Skeletal muscle satellite cell (primary cell): ENCODE measurements around the gene MEIKIN.
"Not testable (repeated sequence)": the region's sequence is repeated elsewhere in the genome, so short reads cannot be mapped to it uniquely, and the experiment has no call there.

Source experiments
- H3K27me3 ChIP-seq: 2 replicates; pipeline ENCODE4 v1.7.0; 2013; ENCODE audit warnings: low read length; ENCODE audit not compliant: control insufficient read depth, insufficient read depth
- H3K36me3 ChIP-seq: 2 replicates; pipeline ENCODE4 v1.7.0; 2013; ENCODE audit warnings: mild to moderate bottlenecking, control low read depth, low read length; ENCODE audit not compliant: insufficient read depth
- H3K4me1 ChIP-seq: 2 replicates; pipeline ENCODE4 v1.7.0; 2013; ENCODE audit warnings: low read length; ENCODE audit not compliant: control insufficient read depth, insufficient read depth
- H3K4me2 ChIP-seq: 2 replicates; pipeline ENCODE4 v1.7.0; 2013; ENCODE audit warnings: mild to moderate bottlenecking, low read length
- H3K4me3 ChIP-seq: 2 replicates; pipeline ENCODE4 v1.7.0; 2013; ENCODE audit warnings: low read length
- H3K9ac ChIP-seq: 2 replicates; pipeline ENCODE4 v1.7.0; 2013; ENCODE audit warnings: mild to moderate bottlenecking, low read depth, low read length, moderate library complexity
- H3K9me3 ChIP-seq: replicated peaks from 2 replicates; pipeline ENCODE4 v1.7.0; 2013; ENCODE audit warnings: mild to moderate bottlenecking, control low read depth, low read length

The MEIKIN gene

GRCh38 chr5:131883984-131884383 lies 61.5 kb downstream of the MEIKIN start:
- H3K4me3 ChIP-seq = no peak overlapping the region
- H3K4me1 ChIP-seq = no peaks in the 10 kb centered on the region
- no peaks in the 10 kb centered on the region for H3K9me3 ChIP-seq
- no peak overlapping the region for H3K4me2 ChIP-seq
- peaks cover 6% of the 10 kb centered on the region for H3K27me3 ChIP-seq
- no peak overlapping the region for H3K9ac ChIP-seq
- no peaks in the 10 kb centered on the region for H3K36me3 ChIP-seq

DNA sequence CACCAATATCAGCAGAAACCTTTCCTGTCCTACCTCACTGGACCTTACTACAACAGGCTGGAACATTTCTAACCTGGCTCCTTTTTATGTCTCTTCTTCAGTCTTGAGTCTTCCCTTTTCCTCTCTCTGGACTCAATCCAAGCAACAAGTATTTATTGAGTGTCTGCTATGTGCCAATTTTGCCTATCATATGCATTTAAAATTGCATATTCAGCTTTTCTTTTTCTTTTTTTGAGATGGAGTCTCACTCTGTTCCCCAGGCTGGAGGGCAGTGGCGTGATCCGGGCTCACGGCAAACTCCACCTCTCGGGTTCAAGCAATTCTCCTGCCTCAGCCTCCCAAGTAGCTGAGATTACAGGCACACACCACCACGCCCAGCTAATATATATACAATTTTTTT lies 65.8 kb downstream of the MEIKIN start:
- Histone ChIP-seq H3K27me3 (peaks cover 6% of the 10 kb centered on the region), H3K36me3 (no peaks in the 10 kb centered on the region), H3K9ac (no peak overlapping the region), H3K9me3 (no peaks in the 10 kb centered on the region), H3K4me1 (no peaks in the 10 kb centered on the region), H3K4me3 (no peak overlapping the region), H3K4me2 (no peak overlapping the region)

GRCh38 chr5:131877873-131878272 lies 67.6 kb downstream of the MEIKIN start:
- H3K27me3 ChIP-seq = peaks cover 6% of the 10 kb centered on the region
- H3K4me2 ChIP-seq = no peak overlapping the region
- H3K9me3 ChIP-seq = no peaks in the 10 kb centered on the region
- no peaks in the 10 kb centered on the region for H3K36me3 ChIP-seq
- no peak overlapping the region for H3K9ac ChIP-seq
- H3K4me1 ChIP-seq = no peaks in the 10 kb centered on the region
- H3K4me3 ChIP-seq = no peak overlapping the region

DNA sequence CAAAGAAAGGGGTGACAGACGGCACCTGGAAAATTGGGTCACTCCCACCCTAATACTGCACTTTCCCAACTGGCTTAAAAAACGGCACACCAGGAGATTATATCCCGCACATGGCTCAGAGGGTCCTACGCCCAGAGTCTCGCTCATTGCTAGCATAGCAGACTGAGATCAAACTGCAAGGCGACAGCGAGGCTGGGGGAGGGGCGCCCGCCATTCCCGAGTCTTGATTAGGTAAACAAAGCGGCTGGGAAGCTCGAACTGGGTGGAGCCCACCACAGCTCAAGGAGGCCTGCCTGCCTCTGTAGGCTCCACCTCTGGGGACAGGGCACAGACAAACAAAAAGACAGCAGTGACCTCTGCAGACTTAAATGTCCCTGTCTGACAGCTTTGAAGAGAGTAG lies 74.2 kb downstream of the MEIKIN start:
- not testable (repeated sequence) for H3K4me3 ChIP-seq, H3K4me2 ChIP-seq, H3K27me3 ChIP-seq, H3K9ac ChIP-seq, H3K36me3 ChIP-seq, H3K9me3 ChIP-seq, H3K4me1 ChIP-seq

DNA sequence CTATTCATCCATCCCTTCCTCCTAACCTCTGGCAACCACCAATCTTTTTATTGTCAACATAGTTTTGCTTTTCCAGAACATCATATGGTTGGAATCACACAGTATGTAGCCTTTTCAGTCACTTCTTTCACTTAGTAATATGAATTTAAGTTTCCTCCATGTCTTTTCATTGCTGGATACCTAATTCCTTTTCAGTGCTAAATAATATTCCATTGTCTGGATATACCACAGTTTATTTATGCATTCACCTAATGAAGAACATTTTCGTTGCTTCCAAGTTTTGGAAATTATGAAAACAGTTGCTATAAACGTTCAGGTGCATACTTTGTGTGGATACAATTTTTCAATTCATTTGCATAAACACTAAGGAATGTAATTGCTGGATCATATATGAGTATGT lies 77.9 kb downstream of the MEIKIN start:
- no peak overlapping the region for H3K4me2 ChIP-seq
- H3K4me3 ChIP-seq = no peak overlapping the region
- H3K36me3 ChIP-seq = no peaks in the 10 kb centered on the region
- peaks cover 3% of the 10 kb centered on the region for H3K27me3 ChIP-seq
- no peaks in the 10 kb centered on the region for H3K4me1 ChIP-seq
- H3K9me3 ChIP-seq = no peaks in the 10 kb centered on the region
- H3K9ac ChIP-seq = no peak overlapping the region

- Histone ChIP-seq H3K4me1 (no peaks in the 10 kb centered on the region), H3K36me3 (no peaks in the 10 kb centered on the region), H3K4me2 (no peak overlapping the region), H3K27me3 (peaks cover 3% of the 10 kb centered on the region), H3K4me3 (no peak overlapping the region), H3K9me3 (no peaks in the 10 kb centered on the region), H3K9ac (no peak overlapping the region)
Measured at GRCh38 chr5:131863700-131864099, 81.8 kb downstream of the MEIKIN start.

DNA sequence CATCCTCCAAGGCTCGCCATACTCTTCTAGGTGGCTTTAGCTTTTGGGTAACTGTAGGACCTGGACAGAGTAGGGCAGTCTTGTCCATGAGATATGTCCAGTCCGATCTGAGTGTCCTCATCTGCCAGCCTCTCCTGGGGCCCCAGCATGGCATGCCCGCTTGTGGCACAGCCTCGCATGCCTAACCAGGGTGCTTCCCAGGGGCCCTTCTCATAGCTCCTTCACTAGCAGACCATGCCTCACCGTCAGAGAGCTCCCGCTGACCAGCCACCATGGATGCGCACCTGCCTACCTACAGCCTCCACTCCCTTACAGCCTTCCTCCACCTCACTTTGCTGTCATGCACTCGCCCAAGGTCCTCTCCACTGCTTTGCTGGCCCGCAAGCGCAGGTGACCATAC lies 88.1 kb downstream of the MEIKIN start:
- no peak overlapping the region for H3K4me3 ChIP-seq
- no peak overlapping the region for H3K9ac ChIP-seq
- no peaks in the 10 kb centered on the region for H3K27me3 ChIP-seq
- H3K36me3 ChIP-seq = no peaks in the 10 kb centered on the region
- H3K4me1 ChIP-seq = peaks cover 3% of the 10 kb centered on the region
- no peaks in the 10 kb centered on the region for H3K9me3 ChIP-seq
- H3K4me2 ChIP-seq = no peak overlapping the region

DNA sequence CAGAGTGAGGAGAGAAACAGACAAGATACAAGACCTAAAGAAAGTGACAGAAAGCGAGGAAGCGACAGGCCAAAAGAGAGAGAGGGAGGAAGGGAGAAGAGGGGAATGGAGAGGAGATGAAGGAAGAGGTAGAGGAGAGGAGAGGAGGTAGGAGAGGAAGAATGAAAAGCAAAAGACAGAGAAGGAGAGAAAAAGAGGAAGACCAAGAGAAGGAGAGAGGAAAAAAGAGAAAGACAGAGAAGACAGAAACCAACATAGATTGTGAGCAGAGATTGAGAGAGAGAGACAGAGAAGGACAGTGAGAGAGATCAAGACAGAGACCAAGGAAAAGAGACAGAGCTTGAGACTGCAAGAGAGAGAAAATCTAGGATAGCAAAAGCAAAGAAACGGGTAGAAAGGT lies 90.0 kb downstream of the MEIKIN start:
- H3K27me3 ChIP-seq = no peaks in the 10 kb centered on the region
- H3K4me1 ChIP-seq = peaks cover 3% of the 10 kb centered on the region
- no peaks in the 10 kb centered on the region for H3K36me3 ChIP-seq
- no peak overlapping the region for H3K4me2 ChIP-seq
- H3K4me3 ChIP-seq = no peak overlapping the region
- H3K9me3 ChIP-seq = no peaks in the 10 kb centered on the region
- no peak overlapping the region for H3K9ac ChIP-seq

GRCh38 chr5:131854134-131854533 lies 91.3 kb downstream of the MEIKIN start:
- Histone ChIP-seq H3K4me2 (no peak overlapping the region), H3K9me3 (peaks cover under 1% of the 10 kb centered on the region), H3K4me3 (no peak overlapping the region), H3K27me3 (no peaks in the 10 kb centered on the region), H3K36me3 (no peaks in the 10 kb centered on the region), H3K9ac (no peak overlapping the region), H3K4me1 (peaks cover 3% of the 10 kb centered on the region)

DNA sequence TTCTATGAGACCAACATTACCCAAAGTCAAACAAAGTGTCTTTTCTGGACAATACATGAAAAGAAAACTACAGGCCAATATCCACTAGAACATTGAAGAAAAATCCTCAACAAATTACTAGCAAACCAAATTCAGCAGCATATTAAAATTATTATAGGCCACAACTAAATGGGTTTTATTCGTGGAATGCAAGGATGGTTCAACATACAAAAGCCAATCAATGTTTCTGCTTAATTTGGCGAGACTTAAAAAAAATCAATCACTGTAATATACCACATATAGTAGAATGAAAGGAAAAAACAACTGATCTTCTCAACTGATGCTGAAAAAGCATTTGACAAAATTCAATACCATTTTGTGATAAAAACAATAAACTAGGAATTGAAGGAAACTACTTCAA lies 96.8 kb downstream of the MEIKIN start:
- no peaks in the 10 kb centered on the region for H3K27me3 ChIP-seq
- no peak overlapping the region for H3K9ac ChIP-seq
- H3K4me2 ChIP-seq = no peak overlapping the region
- peaks cover 9% of the 10 kb centered on the region for H3K9me3 ChIP-seq
- H3K4me3 ChIP-seq = no peak overlapping the region
- H3K4me1 ChIP-seq = no peaks in the 10 kb centered on the region
- no peaks in the 10 kb centered on the region for H3K36me3 ChIP-seq

- H3K4me1 ChIP-seq = no peaks in the 10 kb centered on the region
- H3K4me2 ChIP-seq = no peak overlapping the region
- H3K9ac ChIP-seq = no peak overlapping the region
- H3K4me3 ChIP-seq = no peak overlapping the region
- H3K36me3 ChIP-seq = no peaks in the 10 kb centered on the region
- peaks cover 9% of the 10 kb centered on the region for H3K9me3 ChIP-seq
- H3K27me3 ChIP-seq = no peaks in the 10 kb centered on the region
Measured at GRCh38 chr5:131846536-131846935, 98.9 kb downstream of the MEIKIN start.

- Histone ChIP-seq H3K9me3 (peaks cover 9% of the 10 kb centered on the region), H3K27me3 (no peaks in the 10 kb centered on the region), H3K4me3 (no peak overlapping the region), H3K9ac (no peak overlapping the region), H3K4me1 (no peaks in the 10 kb centered on the region), H3K4me2 (no peak overlapping the region), H3K36me3 (no peaks in the 10 kb centered on the region)
Measured at GRCh38 chr5:131845828-131846227, 99.6 kb downstream of the MEIKIN start.
